A549 (cell line): Measurements from ENCODE around the gene SLC1A6. TPM values are rescaled to one million over a fixed set of nuclear protein-coding genes. Genes with fewer than 3 reads are reported as not detected.
"Not testable (repeated sequence)": the region's sequence is repeated elsewhere in the genome, so short reads cannot be mapped to it uniquely, and the experiment has no call there.

Experiments
- ATAC-seq, 2 experiments: fragments of 200-7000 bp in 1 of 2; fragments of >200 bp in 1 of 2; cut with Nextera tagmentation in 1 of 2; cut with Tn5 transposase in 1 of 2; 3 replicates each; pipeline versions ENCODE4 v1.8.0 to v1.9.1; 2018 to 2020; ENCODE audit warnings: mild to moderate bottlenecking in 1 of 2, moderate library complexity in 1 of 2
- CTCF ChIA-PET: fragments of 300-600 bp; sonication (Branson Sonifier 250); formaldehyde crosslinking; extraction: SDS; loops from one replicate; lab custom pipeline; 2021; ENCODE audit warnings: antibody characterized with exemption, inconsistent platforms; lab: Yijun Ruan, JAX
- POLR2A ChIA-PET: fragments of 350-600 bp; formaldehyde crosslinking; extraction: SDS; loops from one replicate; lab custom pipeline; 2021; ENCODE audit warnings: antibody characterized with exemption, inconsistent platforms; lab: Yijun Ruan, JAX
- DNase-seq, 2 experiments: peaks; one replicate each; pipeline versions ENCODE4 v3.0.0 to v3.0.0-alpha.2; 2011 to 2016; ENCODE audit warnings: low read depth in 1 of 2, low spot score in 1 of 2
- FAIRE-seq: peaks from 2 replicates; lab custom pipeline; 2011; peaks lifted over from hg19 to GRCh38; lab: Jason Lieb, UNC
- H3K27ac ChIP-seq, 2 experiments: fragments of >200 bp; sonication (Bioruptor Twin); formaldehyde crosslinking; 3 replicates each; pipeline ENCODE4 v1.5.1; 2016 to 2017
- H3K4me1 ChIP-seq: fragments of >200 bp; sonication (Bioruptor Twin); formaldehyde crosslinking; 3 replicates; pipeline ENCODE4 v1.6.1; 2016
- H3K4me2 ChIP-seq: fragments of >200 bp; sonication (Bioruptor Twin); formaldehyde crosslinking; 3 replicates; pipeline ENCODE4 v1.6.1; 2016
- H3K4me3 ChIP-seq: fragments of >200 bp; sonication (Bioruptor Twin); formaldehyde crosslinking; 3 replicates; pipeline ENCODE4 v1.5.1; 2016
- H3K9me3 ChIP-seq: fragments of >200 bp; sonication (Bioruptor Twin); formaldehyde crosslinking; 3 replicates; pipeline ENCODE4 v1.6.1; 2016
- BHLHE40 ChIP-seq: IDR thresholded peaks from 2 replicates; pipeline ENCODE4 v1.6.1; 2012; ENCODE audit warnings: low read depth, low read length, inconsistent platforms
- CHD2 ChIP-seq: fragments of 150-350 bp; IDR thresholded peaks from 2 replicates; pipeline ENCODE4 v1.6.1; 2014; ENCODE audit warnings: low read length; ENCODE audit not compliant: partially characterized antibody
- CHD4 ChIP-seq: fragments of 200-600 bp; sonication (generic); IDR thresholded peaks from 2 replicates; pipeline ENCODE4 v1.6.1; 2016; ENCODE audit warnings: antibody characterized with exemption, mild to moderate bottlenecking, borderline replicate concordance
- EHMT2 ChIP-seq: fragments of 200-600 bp; sonication (generic); IDR thresholded peaks from 2 replicates; pipeline ENCODE4 v1.6.1; 2016; ENCODE audit warnings: antibody characterized with exemption, low read depth, mild to moderate bottlenecking, moderate library complexity
- EP300 ChIP-seq, 2 experiments: fragments of >200 bp; sonication (Bioruptor Twin); formaldehyde crosslinking; IDR thresholded peaks; 2 replicates in 1 of 2; 3 replicates in 1 of 2; pipeline ENCODE4 v1.6.1; 2016 to 2017
- ESRRA ChIP-seq: fragments of 150-350 bp; IDR thresholded peaks from 2 replicates; pipeline ENCODE4 v1.6.1; 2014; ENCODE audit warnings: mild to moderate bottlenecking, low read length, borderline replicate concordance
- FOSL2 ChIP-seq, 2 experiments: fragments of 450-650 bp in 1 of 2; fragments of >200 bp in 1 of 2; sonication (Bioruptor Twin) in 1 of 2; formaldehyde crosslinking; IDR thresholded peaks; 2 replicates each; pipeline versions ENCODE4 v1.5.0 to v1.6.1; 2016 to 2020; ENCODE audit warnings: mild to moderate bottlenecking in 1 of 2, moderate library complexity in 1 of 2
- FOXS1 ChIP-seq: fragments of 250-450 bp; sonication (Bioruptor Pico); IDR thresholded peaks from 2 replicates; pipeline ENCODE4 v1.5.0; 2020; ENCODE audit warnings: mild to moderate bottlenecking, moderate library complexity
- HDAC2 ChIP-seq: fragments of 200-600 bp; sonication (generic); IDR thresholded peaks from 2 replicates; pipeline ENCODE4 v1.6.1; 2016
- HES2 ChIP-seq: fragments of >200 bp; sonication (Bioruptor Twin); formaldehyde crosslinking; IDR thresholded peaks from 2 replicates; pipeline ENCODE4 v1.6.1; 2016
- HOXA7 ChIP-seq: fragments of 250-450 bp; sonication (Bioruptor Pico); IDR thresholded peaks from 2 replicates; pipeline ENCODE4 v1.5.0; 2020; ENCODE audit warnings: mild to moderate bottlenecking, moderate library complexity
- JUN ChIP-seq, 2 experiments: fragments of >200 bp; sonication (Bioruptor Twin); formaldehyde crosslinking; IDR thresholded peaks; 2 replicates in 1 of 2; 3 replicates in 1 of 2; pipeline ENCODE4 v1.6.1; 2016 to 2017
- MAX ChIP-seq: IDR thresholded peaks from 2 replicates; pipeline ENCODE4 v1.6.1; 2012
- MAZ ChIP-seq: fragments of 150-350 bp; IDR thresholded peaks from 2 replicates; pipeline ENCODE4 v1.6.1; 2014; ENCODE audit warnings: antibody characterized with exemption, low read depth, low read length, borderline replicate concordance
- NPAS2 ChIP-seq: fragments of 250-450 bp; sonication (Bioruptor Pico); IDR thresholded peaks from 2 replicates; pipeline ENCODE4 v1.8.0; 2022; ENCODE audit warnings: mild to moderate bottlenecking, moderate library complexity, borderline replicate concordance
- NR3C1 ChIP-seq: fragments of >200 bp; sonication (Bioruptor Twin); formaldehyde crosslinking; IDR thresholded peaks from 3 replicates; pipeline ENCODE4 v1.6.1; 2017
- PHF8 ChIP-seq: fragments of 200-600 bp; sonication (generic); IDR thresholded peaks from 2 replicates; pipeline ENCODE4 v1.6.1; 2016; ENCODE audit warnings: low read depth, mild to moderate bottlenecking, antibody characterized with exemption, moderate library complexity, borderline replicate concordance
- POLR2A ChIP-seq: IDR thresholded peaks from 2 replicates; pipeline ENCODE4 v1.6.1; 2012; ENCODE audit warnings: mild to moderate bottlenecking, low read length
- RARB ChIP-seq: fragments of 250-450 bp; sonication (Bioruptor Pico); IDR thresholded peaks from 2 replicates; pipeline ENCODE4 v1.8.0; 2021; ENCODE audit warnings: mild to moderate bottlenecking, moderate library complexity
- ZSCAN20 ChIP-seq: fragments of 250-450 bp; sonication (Bioruptor Pico); IDR thresholded peaks from 2 replicates; pipeline ENCODE4 v1.8.0; 2022; ENCODE audit warnings: mild to moderate bottlenecking, moderate library complexity
- WGBS: methylation state at CpG from one replicate; pipeline ENCODE4 v1.1.6; 2017; ENCODE audit errors: missing lambda C conversion rate; 5-methylcytosine and 5-hydroxymethylcytosine counted together
- polyA plus RNA-seq, 4 experiments: library from polyadenylated mRNA; depleted of rRNA in 3 of 4; stranded (reverse); fragments of >200 nt; fragmentation: RNase III in 1 of 4; extraction: RNeasy Plus Mini Kit Qiagen cat#74134 plus additional on column Dnase treatment in 1 of 4; gene quantifications; 2 replicates in 3 of 4; 3 replicates in 1 of 4; pipeline ENCODE4 v1.2.3, GENCODE V29; 2011 to 2017
- TF ChIP-seq, protein P1 (sequence below): fragments of 200-600 bp; sonication (generic); IDR thresholded peaks from 2 replicates; pipeline ENCODE4 v1.6.1; 2016; ENCODE audit warnings: antibody characterized with exemption, mild to moderate bottlenecking, moderate library complexity

The SLC1A6 gene
- polyA plus RNA-seq, 2 of the 4 experiments (the other 2 are of a cell fraction) = not detected

DNA sequence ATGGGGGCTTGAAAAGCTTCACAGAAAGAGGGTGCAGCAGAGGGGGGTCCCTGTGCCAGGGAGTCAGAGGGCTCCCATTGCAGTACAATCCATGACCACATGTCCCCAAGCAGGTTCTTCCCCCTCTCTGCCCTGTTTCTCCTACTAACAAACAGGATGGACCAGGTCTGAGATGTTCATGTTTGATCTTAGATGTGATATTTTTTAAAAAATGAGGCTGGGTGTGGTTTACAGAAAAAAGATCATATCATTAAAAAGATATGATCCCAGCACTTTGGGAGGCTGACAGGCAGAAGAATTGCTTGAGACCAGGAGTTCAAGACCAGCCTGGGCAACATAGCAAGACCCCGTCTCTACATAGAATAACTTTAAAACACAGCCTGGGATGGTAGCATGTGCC, 29.2 kb downstream of the SLC1A6 start:
- Histone ChIP-seq H3K4me2 (no peak overlapping the region), H3K4me1 (no peaks in the 10 kb centered on the region), H3K9me3 (no peaks in the 10 kb centered on the region), H3K4me3 (no peak overlapping the region), H3K27ac (no peak overlapping the region)
- WGBS = 88% methylated on average over 1 of the region's 1 CpG
- ChIA-PET POLR2A (no interaction called here), CTCF (no interaction called here)
- TF ChIP-seq, protein P1, sequence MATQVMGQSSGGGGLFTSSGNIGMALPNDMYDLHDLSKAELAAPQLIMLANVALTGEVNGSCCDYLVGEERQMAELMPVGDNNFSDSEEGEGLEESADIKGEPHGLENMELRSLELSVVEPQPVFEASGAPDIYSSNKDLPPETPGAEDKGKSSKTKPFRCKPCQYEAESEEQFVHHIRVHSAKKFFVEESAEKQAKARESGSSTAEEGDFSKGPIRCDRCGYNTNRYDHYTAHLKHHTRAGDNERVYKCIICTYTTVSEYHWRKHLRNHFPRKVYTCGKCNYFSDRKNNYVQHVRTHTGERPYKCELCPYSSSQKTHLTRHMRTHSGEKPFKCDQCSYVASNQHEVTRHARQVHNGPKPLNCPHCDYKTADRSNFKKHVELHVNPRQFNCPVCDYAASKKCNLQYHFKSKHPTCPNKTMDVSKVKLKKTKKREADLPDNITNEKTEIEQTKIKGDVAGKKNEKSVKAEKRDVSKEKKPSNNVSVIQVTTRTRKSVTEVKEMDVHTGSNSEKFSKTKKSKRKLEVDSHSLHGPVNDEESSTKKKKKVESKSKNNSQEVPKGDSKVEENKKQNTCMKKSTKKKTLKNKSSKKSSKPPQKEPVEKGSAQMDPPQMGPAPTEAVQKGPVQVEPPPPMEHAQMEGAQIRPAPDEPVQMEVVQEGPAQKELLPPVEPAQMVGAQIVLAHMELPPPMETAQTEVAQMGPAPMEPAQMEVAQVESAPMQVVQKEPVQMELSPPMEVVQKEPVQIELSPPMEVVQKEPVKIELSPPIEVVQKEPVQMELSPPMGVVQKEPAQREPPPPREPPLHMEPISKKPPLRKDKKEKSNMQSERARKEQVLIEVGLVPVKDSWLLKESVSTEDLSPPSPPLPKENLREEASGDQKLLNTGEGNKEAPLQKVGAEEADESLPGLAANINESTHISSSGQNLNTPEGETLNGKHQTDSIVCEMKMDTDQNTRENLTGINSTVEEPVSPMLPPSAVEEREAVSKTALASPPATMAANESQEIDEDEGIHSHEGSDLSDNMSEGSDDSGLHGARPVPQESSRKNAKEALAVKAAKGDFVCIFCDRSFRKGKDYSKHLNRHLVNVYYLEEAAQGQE = no peak
- TF ChIP-seq BHLHE40 (no peak), CHD4 (no peak), HES2 (no peak), FOSL2 (IDR thresholded peaks at IDR 0.05) (no peak), FOSL2 (CRISPR knock-in tag; IDR thresholded peaks at IDR 0.05) (no peak), POLR2A (no peak), PHF8 (no peak), ESRRA (no peak), FOXS1 (CRISPR knock-in tag) (no peak), RARB (CRISPR knock-in tag) (no peak), HOXA7 (CRISPR knock-in tag) (no peak), EP300 (IDR thresholded peaks at IDR 0.05) (no peak), CHD2 (no peak), ZSCAN20 (no peak), MAZ (no peak), HDAC2 (no peak), JUN (IDR thresholded peaks at IDR 0.05) (no peak), NR3C1 (no peak)
- ATAC-seq (no peak), DNase-seq (no peak), FAIRE-seq (no peak)

GRCh38 chr19:14949876-14950275, 29.8 kb downstream of the SLC1A6 start:
- Histone ChIP-seq H3K27ac (no peak overlapping the region), H3K4me1 (no peaks in the 10 kb centered on the region), H3K9me3 (no peaks in the 10 kb centered on the region), H3K4me2 (no peak overlapping the region), H3K4me3 (no peak overlapping the region)
- ATAC-seq (no peak), DNase-seq (no peak), FAIRE-seq (no peak)
- 20% methylated on average over 5 of the region's 8 CpGs for WGBS
- POLR2A ChIA-PET = no interaction called here
- no peak for TF ChIP-seq CHD4
- no peak for TF ChIP-seq NPAS2
- no peak for TF ChIP-seq MAX
- no peak for TF ChIP-seq FOXS1 (CRISPR knock-in tag)
- TF ChIP-seq EHMT2 = no peak
- no peak for TF ChIP-seq BHLHE40
- CTCF ChIA-PET = no interaction called here

- CTCF ChIA-PET, H3K4me1 ChIP-seq, H3K9me3 ChIP-seq, ATAC-seq, H3K4me3 ChIP-seq, H3K27ac ChIP-seq, DNase-seq, FAIRE-seq, H3K4me2 ChIP-seq, POLR2A ChIA-PET: not testable (repeated sequence)
- WGBS = 44% methylated on average over 10 of the region's 10 CpGs
These were observed 30.3 kb downstream of the SLC1A6 start for GRCh38 chr19:14949413-14949812.
